Stimulated activated CD8-positive, alpha-beta memory T cell treated with anti-CD3 and anti-CD28 coated beads, Interleukin-7, amount 100 ng/mL, for 48 hours (primary cell): ENCODE results near the gene ABITRAM.

Source experiments
- DNase-seq, 2 donors: peaks; one replicate each; pipeline ENCODE4 v3.0.0-alpha.2; 2020; ENCODE audit warnings: low read depth in 1 of 2; ENCODE audit errors: extremely low read depth in 1 of 2

Gene ABITRAM

DNA sequence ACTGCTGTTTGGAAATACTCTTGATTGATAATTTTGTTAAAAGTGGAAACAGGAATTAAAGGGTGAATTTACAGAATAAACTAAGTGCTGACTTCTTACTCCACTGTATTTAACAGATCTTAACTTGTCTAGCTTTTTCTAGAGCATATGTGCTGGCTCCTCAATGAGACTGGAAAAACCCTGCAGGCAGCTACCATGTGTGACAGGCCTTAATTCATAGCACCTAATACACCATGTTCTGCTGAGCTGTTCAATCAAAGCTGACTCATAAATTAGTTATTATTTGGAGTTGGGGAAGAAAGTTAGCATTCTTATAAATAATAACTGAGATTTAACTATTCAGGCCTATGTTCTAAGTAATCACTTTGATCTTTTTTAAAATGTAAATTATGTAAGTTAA is 49.7 kb downstream of the ABITRAM start:
- DNase-seq, result no peak
